ENCODE measurements around the gene LAMA5.

The LAMA5 gene

GRCh38 chr20:62392077-62392418, 24.9 kb upstream of the LAMA5 start:
- TF ChIP-seq, protein P1, sequence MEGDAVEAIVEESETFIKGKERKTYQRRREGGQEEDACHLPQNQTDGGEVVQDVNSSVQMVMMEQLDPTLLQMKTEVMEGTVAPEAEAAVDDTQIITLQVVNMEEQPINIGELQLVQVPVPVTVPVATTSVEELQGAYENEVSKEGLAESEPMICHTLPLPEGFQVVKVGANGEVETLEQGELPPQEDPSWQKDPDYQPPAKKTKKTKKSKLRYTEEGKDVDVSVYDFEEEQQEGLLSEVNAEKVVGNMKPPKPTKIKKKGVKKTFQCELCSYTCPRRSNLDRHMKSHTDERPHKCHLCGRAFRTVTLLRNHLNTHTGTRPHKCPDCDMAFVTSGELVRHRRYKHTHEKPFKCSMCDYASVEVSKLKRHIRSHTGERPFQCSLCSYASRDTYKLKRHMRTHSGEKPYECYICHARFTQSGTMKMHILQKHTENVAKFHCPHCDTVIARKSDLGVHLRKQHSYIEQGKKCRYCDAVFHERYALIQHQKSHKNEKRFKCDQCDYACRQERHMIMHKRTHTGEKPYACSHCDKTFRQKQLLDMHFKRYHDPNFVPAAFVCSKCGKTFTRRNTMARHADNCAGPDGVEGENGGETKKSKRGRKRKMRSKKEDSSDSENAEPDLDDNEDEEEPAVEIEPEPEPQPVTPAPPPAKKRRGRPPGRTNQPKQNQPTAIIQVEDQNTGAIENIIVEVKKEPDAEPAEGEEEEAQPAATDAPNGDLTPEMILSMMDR (conservative IDR thresholded peaks at IDR 0.05; ENCODE audit: low read length), result no peak

GRCh38 chr20:62391165-62392076, 24.3 kb upstream of the LAMA5 start:
- H3K4me3 ChIP-seq (ENCODE audit: low read length), result no peak overlapping the region
- no peak for DNase-seq (ENCODE audit: low read depth)
- TF ChIP-seq, protein P1 (conservative IDR thresholded peaks at IDR 0.05; ENCODE audit: low read length), result no peak

More at GRCh38 chr20:62392077-62392418, 24.9 kb upstream of the LAMA5 start:
- no peak for DNase-seq (ENCODE audit: low read depth)
- H3K4me3 ChIP-seq (ENCODE audit: low read length), result no peak overlapping the region

- H3K4me3 ChIP-seq (ENCODE audit: low read length), result no peak overlapping the region
- DNase-seq (ENCODE audit: low read depth), result no peak
- TF ChIP-seq, protein P1 (conservative IDR thresholded peaks at IDR 0.05; ENCODE audit: low read length), result no peak
These were observed 23.4 kb upstream of the LAMA5 start for GRCh38 chr20:62390317-62391164.

GRCh38 chr20:62389601-62390087, 22.5 kb upstream of the LAMA5 start:
- no peak overlapping the region for H3K4me3 ChIP-seq (ENCODE audit: low read length)
- DNase-seq (ENCODE audit: low read depth), result no peak
- TF ChIP-seq, protein P1 (conservative IDR thresholded peaks at IDR 0.05; ENCODE audit: low read length), result no peak

GRCh38 chr20:62388839-62389600, 21.9 kb upstream of the LAMA5 start:
- H3K4me3 ChIP-seq (ENCODE audit: low read length), result no peak overlapping the region
- DNase-seq (ENCODE audit: low read depth), result no peak
- TF ChIP-seq, protein P1 (conservative IDR thresholded peaks at IDR 0.05; ENCODE audit: low read length), result no peak

DNA sequence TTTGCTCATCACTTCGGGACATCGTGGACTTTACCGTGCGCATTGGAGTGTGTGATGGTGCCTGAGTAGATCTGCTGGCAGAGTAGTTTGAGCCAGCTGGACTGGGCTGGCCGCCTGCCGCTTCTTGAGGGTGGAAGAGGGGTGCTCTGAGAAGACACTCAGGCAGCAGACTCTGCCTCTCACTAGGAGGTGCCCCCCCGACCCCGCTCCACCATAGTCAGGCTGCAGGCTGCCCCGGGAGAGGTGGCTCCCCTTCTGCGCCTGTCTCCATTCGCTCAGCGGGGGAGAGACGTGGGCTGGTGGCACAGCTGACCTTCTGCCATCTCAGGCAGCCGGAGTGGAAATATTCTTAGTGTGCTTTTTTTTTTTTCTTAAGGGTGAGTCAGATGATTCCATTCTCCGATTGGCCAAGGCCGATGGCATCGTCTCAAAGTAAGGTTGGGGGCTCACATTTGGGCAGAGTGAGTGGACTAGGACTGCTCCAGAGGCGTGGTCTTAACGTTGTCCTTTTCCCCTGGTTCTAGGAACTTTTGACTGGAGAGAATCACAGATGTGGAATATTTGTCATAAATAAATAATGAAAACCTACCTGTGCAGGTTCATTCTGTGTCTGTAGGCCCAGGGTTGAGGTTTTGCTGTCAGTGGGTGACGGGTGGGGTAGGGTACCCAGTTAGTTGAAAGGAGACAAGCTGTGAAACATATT, 21.0 kb upstream of the LAMA5 start:
- no peak for DNase-seq (ENCODE audit: low read depth)
- TF ChIP-seq, protein P1 (conservative IDR thresholded peaks at IDR 0.05; ENCODE audit: low read length), result no peak

More for the DNA sequence above, 21.0 kb upstream of the LAMA5 start:
- H3K4me3 ChIP-seq (ENCODE audit: low read length), result peak overlapping the region; percentile 97
